ENCODE data around the gene CFAP45. TPM values are rescaled to one million over a fixed set of nuclear protein-coding genes. Genes with fewer than 3 reads are reported as not detected.

The CFAP45 gene
- total RNA-seq, 2 experiments from 2014 or later, result 0.63 TPM; not detected in 1

Small RNA genes lying within 50 kb of the gene (microRNA-seq; reads per million reads assigned to microRNA genes)
- gene MIR4259 (ENCODE audit: borderline replicate concordance), result not detected

Small RNA genes lying within 50 kb of the gene (small RNA-seq; reads per million reads assigned to genes)
- gene MIR4259 (not detected), gene RF00570 (not detected)

Other genes starting within 250 kb of the CFAP45 start
- gene CRP, start 185.6 kb downstream of the CFAP45 start, total RNA-seq (2014; rRNA removed; shearing (Covaris generic)), result not detected in 2 replicates
- not detected in 2 replicates for gene CRP, start 185.6 kb downstream of the CFAP45 start, total RNA-seq (2022)
- gene DUSP23, start 119.2 kb downstream of the CFAP45 start, total RNA-seq (2014; rRNA removed; shearing (Covaris generic)), result 1.2 and 3.7 TPM in 2 replicates
- 1.5 and 2.0 TPM in 2 replicates for gene DUSP23, start 119.2 kb downstream of the CFAP45 start, total RNA-seq (2022)
- not detected in 2 replicates for gene FCRL6, start 97.8 kb downstream of the CFAP45 start, total RNA-seq (2014; rRNA removed; shearing (Covaris generic))
- not detected in 2 replicates for gene FCRL6, start 97.8 kb downstream of the CFAP45 start, total RNA-seq (2022)
- gene SLAMF8, start 73.3 kb downstream of the CFAP45 start, total RNA-seq (2014; rRNA removed; shearing (Covaris generic)), result not detected in 2 replicates
- not detected in 2 replicates for gene SLAMF8, start 73.3 kb downstream of the CFAP45 start, total RNA-seq (2022)
- not detected in 2 replicates for gene VSIG8, start 37.5 kb downstream of the CFAP45 start, total RNA-seq (2014; rRNA removed; shearing (Covaris generic))
- not detected in 2 replicates for gene VSIG8, start 37.5 kb downstream of the CFAP45 start, total RNA-seq (2022)
- 193 and 260 TPM in 2 replicates for gene TAGLN2, start 25.3 kb upstream of the CFAP45 start, total RNA-seq (2014; rRNA removed; shearing (Covaris generic))
- gene TAGLN2, start 25.3 kb upstream of the CFAP45 start, total RNA-seq (2022), result 195 and 215 TPM in 2 replicates
- not detected in 2 replicates for gene IGSF9, start 45.4 kb upstream of the CFAP45 start, total RNA-seq (2014; rRNA removed; shearing (Covaris generic))
- not detected in 2 replicates for gene IGSF9, start 45.4 kb upstream of the CFAP45 start, total RNA-seq (2022)
- gene SLAMF9, start 54.1 kb upstream of the CFAP45 start, total RNA-seq (2014; rRNA removed; shearing (Covaris generic)), result not detected in 2 replicates
- gene SLAMF9, start 54.1 kb upstream of the CFAP45 start, total RNA-seq (2022), result not detected in 2 replicates
- 4.1 and 4.2 TPM in 2 replicates for gene PIGM, start 131.8 kb upstream of the CFAP45 start, total RNA-seq (2014; rRNA removed; shearing (Covaris generic))
- 4.9 and 5.1 TPM in 2 replicates for gene PIGM, start 131.8 kb upstream of the CFAP45 start, total RNA-seq (2022)
- gene KCNJ10, start 170.0 kb upstream of the CFAP45 start, total RNA-seq (2014; rRNA removed; shearing (Covaris generic)), result 0.33 TPM in 1 of 2 replicates, not detected in the other
- 0.15 and 0.29 TPM in 2 replicates for gene KCNJ10, start 170.0 kb upstream of the CFAP45 start, total RNA-seq (2022)
- gene KCNJ9, start 181.4 kb upstream of the CFAP45 start, total RNA-seq (2014; rRNA removed; shearing (Covaris generic)), result not detected in 2 replicates
- gene KCNJ9, start 181.4 kb upstream of the CFAP45 start, total RNA-seq (2022), result not detected in 2 replicates
- gene IGSF8, start 198.5 kb upstream of the CFAP45 start, total RNA-seq (2014; rRNA removed; shearing (Covaris generic)), result 18.7 and 19.9 TPM in 2 replicates
- gene IGSF8, start 198.5 kb upstream of the CFAP45 start, total RNA-seq (2022), result 24.4 and 28.7 TPM in 2 replicates
- not detected in 2 replicates for gene ATP1A2, start 215.6 kb upstream of the CFAP45 start, total RNA-seq (2014; rRNA removed; shearing (Covaris generic))
- gene ATP1A2, start 215.6 kb upstream of the CFAP45 start, total RNA-seq (2022), result not detected in 2 replicates

Data from OCI-LY7 (cell line).